ENCODE measurements around the gene GRIP2. TPM values are rescaled to one million over a fixed set of nuclear protein-coding genes. Genes with fewer than 3 reads are reported as not detected.

GRIP2 gene
- total and polyA plus RNA-seq, 9 of the 15 experiments (the other 6 are each of a cell fraction or from before 2014, with no cell fraction given): 0.01 TPM; not detected in 7

DNA sequence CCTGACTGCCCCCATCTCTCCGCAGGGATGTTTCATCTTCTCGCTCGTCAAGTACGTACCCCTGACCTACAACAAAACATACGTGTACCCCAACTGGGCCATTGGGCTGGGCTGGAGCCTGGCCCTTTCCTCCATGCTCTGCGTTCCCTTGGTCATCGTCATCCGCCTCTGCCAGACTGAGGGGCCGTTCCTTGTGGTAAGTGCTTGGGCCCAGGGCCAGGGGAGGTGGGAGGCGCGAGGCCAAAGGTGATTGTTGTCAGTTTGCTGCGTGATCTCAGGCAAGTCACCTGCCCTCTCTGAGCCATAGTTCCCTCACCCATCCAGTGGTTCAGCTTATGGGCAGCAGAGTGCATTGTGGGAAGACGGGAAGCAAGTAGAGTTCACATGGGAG is 58.5 kb downstream of the GRIP2 start (continued):
- TF ChIP-seq MCM3 (IDR thresholded peaks at IDR 0.05) (no peak), PTBP1 (IDR thresholded peaks at IDR 0.05; ENCODE audit: low read depth, low read length) (no peak), ZFP36 (IDR thresholded peaks at IDR 0.05; ENCODE audit: low read depth, low read length, partially characterized antibody) (peak; percentile 66), RBM25 (IDR thresholded peaks at IDR 0.05; ENCODE audit: low read depth, low read length, severe bottlenecking) (peak; percentile 18)
- TF ChIP-seq, protein P1, sequence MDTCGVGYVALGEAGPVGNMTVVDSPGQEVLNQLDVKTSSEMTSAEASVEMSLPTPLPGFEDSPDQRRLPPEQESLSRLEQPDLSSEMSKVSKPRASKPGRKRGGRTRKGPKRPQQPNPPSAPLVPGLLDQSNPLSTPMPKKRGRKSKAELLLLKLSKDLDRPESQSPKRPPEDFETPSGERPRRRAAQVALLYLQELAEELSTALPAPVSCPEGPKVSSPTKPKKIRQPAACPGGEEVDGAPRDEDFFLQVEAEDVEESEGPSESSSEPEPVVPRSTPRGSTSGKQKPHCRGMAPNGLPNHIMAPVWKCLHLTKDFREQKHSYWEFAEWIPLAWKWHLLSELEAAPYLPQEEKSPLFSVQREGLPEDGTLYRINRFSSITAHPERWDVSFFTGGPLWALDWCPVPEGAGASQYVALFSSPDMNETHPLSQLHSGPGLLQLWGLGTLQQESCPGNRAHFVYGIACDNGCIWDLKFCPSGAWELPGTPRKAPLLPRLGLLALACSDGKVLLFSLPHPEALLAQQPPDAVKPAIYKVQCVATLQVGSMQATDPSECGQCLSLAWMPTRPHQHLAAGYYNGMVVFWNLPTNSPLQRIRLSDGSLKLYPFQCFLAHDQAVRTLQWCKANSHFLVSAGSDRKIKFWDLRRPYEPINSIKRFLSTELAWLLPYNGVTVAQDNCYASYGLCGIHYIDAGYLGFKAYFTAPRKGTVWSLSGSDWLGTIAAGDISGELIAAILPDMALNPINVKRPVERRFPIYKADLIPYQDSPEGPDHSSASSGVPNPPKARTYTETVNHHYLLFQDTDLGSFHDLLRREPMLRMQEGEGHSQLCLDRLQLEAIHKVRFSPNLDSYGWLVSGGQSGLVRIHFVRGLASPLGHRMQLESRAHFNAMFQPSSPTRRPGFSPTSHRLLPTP (IDR thresholded peaks at IDR 0.05; ENCODE audit: borderline replicate concordance, extremely low read depth, insufficient read length): no peak
- TF ChIP-seq, protein P2, sequence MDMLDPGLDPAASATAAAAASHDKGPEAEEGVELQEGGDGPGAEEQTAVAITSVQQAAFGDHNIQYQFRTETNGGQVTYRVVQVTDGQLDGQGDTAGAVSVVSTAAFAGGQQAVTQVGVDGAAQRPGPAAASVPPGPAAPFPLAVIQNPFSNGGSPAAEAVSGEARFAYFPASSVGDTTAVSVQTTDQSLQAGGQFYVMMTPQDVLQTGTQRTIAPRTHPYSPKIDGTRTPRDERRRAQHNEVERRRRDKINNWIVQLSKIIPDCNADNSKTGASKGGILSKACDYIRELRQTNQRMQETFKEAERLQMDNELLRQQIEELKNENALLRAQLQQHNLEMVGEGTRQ (CRISPR knock-in tag; IDR thresholded peaks at IDR 0.05): no peak

DNA sequence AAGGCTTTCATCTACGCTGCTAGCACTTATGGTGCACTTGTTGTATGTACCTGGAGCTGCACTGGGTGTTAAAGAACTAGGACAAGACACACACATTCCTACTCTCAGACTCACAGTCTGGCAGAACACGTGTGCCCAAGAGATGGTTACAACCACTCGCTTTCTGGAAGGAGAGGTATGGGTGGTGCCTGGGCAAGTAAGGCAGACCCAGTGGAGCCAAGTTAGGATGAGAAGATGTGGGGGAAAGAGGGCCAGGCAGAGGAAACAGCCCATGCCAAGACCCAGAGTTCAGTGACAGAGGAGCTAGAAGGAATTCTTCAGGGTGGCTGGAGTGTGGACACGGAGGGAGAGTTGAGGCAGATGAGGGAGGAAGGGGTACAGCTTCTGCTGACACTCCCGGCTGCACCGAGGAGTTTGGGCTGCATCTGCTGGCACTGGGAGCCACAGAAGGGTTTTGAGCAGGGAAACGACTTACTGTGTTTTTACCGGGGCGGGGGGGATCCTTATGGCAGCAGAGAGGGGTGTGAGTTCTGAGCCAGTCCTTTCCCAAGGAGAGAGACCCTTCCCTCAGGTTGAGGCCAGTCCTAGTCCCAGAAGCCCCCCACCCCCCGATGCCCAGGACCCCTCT is 59.0 kb downstream of the GRIP2 start:
- 96% methylated on average over 9 of the region's 10 CpGs for WGBS (ENCODE audit: insufficient coverage, low coverage, missing lambda C conversion rate)
- FAIRE-seq (no peak), DNase-seq (ENCODE audit: extremely low read depth in 1 of 4, low spot score in 3 of 4) (no peak), ATAC-seq (no peak)
- no peaks in the 10 kb centered on the region for H3K27me3 ChIP-seq (ENCODE audit: control insufficient read depth in 2 of 2, insufficient read depth in 2 of 2, low read length in 2 of 2)
- 0 out of 2 replicates have a peak, but pooled peaks cover 2% of the 10 kb centered on the region for H4K20me1 ChIP-seq (replicated peaks; ENCODE audit: control insufficient read depth, insufficient read depth, low read length)
- H3K4me2 ChIP-seq (ENCODE audit: insufficient read depth, low read length): no peak overlapping the region
- no TSS peak for BruUV-seq (replicated peaks)
- no peak overlapping the region for H3K27ac ChIP-seq (ENCODE audit: extremely low read depth, low read depth, low read length)
- H3K36me3 ChIP-seq (ENCODE audit: control insufficient read depth, insufficient read depth, low read length): peaks cover 99% of the 10 kb centered on the region
- H3K4me3 ChIP-seq: no peak overlapping the region
- ChIA-PET CTCF (ENCODE audit: low intra/inter-chr PET ratio) (no interaction called here), POLR2A (interaction anchor here (0.7 to 0.8 kb wide), 2 partner anchors 45 to 70 kb away, joined by 3 read pairs; no protein-coding TSS in a partner anchor)
- in situ Hi-C loops (cut with MboI) (no loop called here), intact Hi-C loops (cut with micrococcal nuclease) (no loop called here)
- H3K9me3 ChIP-seq (replicated peaks; ENCODE audit: control insufficient read depth, insufficient read depth, low read depth, low read length): no peaks in the 10 kb centered on the region
- no peaks in the 10 kb centered on the region for H3K79me2 ChIP-seq (ENCODE audit: control insufficient read depth, insufficient read depth, low read length)
- 0 out of 4 replicates have a peak overlapping the region, but pooled peaks of 1 of the 2 experiments have one; percentile 17 for H3K9ac ChIP-seq (ENCODE audit: insufficient read depth in 1 of 2, low read depth in 2 of 2, low read length in 2 of 2)
- peaks cover 0 to 11% of the 10 kb centered on the region in 2 experiments; a peak in 2 of 5 replicates for H3K4me1 ChIP-seq (replicated peaks in 1 of 2; ENCODE audit: control insufficient read depth in 2 of 2, insufficient read depth in 2 of 2, low read length in 2 of 2)
- no peaks in the 10 kb centered on the region for H3K9me1 ChIP-seq (ENCODE audit: control insufficient read depth, insufficient read depth, low read length)
- H2AFZ ChIP-seq (ENCODE audit: low read depth, low read length): no peak overlapping the region
- no peak for TF ChIP-seq HIVEP1 (CRISPR knock-in tag; IDR thresholded peaks at IDR 0.05)
- TF ChIP-seq, protein P3, sequence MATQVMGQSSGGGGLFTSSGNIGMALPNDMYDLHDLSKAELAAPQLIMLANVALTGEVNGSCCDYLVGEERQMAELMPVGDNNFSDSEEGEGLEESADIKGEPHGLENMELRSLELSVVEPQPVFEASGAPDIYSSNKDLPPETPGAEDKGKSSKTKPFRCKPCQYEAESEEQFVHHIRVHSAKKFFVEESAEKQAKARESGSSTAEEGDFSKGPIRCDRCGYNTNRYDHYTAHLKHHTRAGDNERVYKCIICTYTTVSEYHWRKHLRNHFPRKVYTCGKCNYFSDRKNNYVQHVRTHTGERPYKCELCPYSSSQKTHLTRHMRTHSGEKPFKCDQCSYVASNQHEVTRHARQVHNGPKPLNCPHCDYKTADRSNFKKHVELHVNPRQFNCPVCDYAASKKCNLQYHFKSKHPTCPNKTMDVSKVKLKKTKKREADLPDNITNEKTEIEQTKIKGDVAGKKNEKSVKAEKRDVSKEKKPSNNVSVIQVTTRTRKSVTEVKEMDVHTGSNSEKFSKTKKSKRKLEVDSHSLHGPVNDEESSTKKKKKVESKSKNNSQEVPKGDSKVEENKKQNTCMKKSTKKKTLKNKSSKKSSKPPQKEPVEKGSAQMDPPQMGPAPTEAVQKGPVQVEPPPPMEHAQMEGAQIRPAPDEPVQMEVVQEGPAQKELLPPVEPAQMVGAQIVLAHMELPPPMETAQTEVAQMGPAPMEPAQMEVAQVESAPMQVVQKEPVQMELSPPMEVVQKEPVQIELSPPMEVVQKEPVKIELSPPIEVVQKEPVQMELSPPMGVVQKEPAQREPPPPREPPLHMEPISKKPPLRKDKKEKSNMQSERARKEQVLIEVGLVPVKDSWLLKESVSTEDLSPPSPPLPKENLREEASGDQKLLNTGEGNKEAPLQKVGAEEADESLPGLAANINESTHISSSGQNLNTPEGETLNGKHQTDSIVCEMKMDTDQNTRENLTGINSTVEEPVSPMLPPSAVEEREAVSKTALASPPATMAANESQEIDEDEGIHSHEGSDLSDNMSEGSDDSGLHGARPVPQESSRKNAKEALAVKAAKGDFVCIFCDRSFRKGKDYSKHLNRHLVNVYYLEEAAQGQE (IDR thresholded peaks at IDR 0.05; ENCODE audit: borderline replicate concordance): no peak
- TF ChIP-seq, protein P3 (CRISPR knock-in tag; IDR thresholded peaks at IDR 0.05; ENCODE audit: low read depth): no peak

All from K562 (cell line).